GM20431 (cell line): ENCODE results near the gene PRELP.
"Not testable (repeated sequence)": the region's sequence is repeated elsewhere in the genome, so short reads cannot be mapped to it uniquely, and the experiment has no call there.

ENCODE experiments used
- in situ Hi-C: fragments of 300-500 bp; cut with MseI, MboI; formaldehyde crosslinking; loops from one replicate; pipeline ENCODE4 v1.15.0; 2020; ENCODE audit warnings: low sequenced_read_pairs; ENCODE audit not compliant: unreplicated experiment

PRELP gene

DNA sequence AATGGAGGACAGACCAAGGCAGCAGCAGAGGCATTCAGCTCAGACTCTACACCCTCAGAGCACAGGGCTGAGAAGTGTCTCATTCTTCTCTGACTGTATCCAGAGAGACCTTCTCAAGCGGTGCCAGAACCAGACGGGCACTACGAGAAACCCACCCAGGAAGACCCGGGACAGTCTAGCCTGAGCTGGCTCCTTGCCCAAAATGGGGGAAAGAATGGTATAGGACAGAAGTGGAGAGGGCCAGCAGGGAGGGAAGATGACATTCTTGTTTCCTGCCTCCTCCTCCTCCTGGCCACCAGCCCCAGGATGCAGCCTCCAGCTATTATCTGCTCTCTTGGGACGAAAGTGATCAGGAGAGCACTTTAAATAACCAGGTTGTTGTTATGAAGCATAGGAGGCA lies 22.6 kb upstream of the PRELP start:
- in situ Hi-C loops: no loop called here

DNA sequence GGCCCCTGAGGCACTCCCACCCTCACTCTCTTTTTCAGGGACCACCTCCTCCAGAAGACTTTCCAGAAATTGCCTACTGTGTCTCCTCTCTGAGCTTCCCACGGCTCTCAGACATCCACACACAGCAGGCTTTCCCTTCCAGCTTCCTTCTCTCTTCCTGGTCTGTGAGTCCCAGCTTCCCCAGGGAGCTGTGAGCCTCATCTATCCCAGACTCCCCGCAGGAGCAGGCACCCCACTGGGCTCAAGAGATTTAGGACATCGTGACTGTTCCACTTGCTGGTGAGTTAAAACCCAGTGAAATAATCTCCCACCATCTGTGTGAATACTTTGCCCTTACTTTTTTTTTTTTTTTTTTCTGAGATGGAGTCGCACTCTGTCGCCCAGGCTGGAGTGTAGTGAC lies 22.0 kb upstream of the PRELP start:
- in situ Hi-C loops: no loop called here

DNA sequence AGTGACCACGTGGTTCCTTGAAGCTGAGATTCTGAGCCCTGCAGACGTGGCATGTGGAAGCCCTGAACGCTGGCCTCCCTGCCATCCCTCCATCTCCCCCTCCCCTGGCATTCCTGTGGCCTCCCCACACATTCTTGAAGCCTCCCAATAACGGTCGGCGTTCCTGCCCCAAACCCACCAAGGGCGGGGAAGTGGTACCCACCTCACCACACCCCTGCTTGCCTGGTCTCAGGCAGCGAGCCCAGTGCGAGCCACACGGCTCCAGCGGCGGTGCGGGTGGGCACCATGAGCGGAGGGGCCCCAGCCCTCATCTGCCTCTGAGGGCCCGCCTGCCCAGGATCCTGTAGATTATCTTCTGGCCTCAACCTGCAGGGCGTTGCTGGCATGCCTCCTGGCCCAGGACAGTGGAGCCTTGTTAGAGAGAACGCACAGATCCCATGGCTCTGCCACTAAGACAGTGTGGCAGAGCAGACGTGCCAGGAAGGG lies 20.6 kb upstream of the PRELP start:
- in situ Hi-C loops: no loop called here

DNA sequence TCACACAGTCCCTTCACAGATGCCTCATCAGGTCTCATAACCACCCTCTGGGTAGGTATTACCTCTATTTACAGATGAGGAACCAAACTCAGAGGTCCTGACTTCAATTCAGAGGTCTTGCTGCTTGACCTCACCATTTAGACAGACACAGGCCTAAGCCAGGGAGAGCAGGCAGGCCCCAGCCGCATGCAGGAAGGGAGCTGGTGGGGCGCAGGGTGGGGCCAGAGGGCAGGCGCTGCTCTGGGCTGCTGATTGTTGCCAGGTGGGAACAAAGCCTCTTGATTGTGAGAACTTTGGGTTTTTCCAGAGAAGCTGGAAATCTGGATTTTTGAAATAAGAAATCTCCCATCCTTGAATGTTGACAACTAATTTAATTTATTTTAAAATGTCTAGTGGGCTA lies 19.9 kb upstream of the PRELP start:
- in situ Hi-C loops: no loop called here

DNA sequence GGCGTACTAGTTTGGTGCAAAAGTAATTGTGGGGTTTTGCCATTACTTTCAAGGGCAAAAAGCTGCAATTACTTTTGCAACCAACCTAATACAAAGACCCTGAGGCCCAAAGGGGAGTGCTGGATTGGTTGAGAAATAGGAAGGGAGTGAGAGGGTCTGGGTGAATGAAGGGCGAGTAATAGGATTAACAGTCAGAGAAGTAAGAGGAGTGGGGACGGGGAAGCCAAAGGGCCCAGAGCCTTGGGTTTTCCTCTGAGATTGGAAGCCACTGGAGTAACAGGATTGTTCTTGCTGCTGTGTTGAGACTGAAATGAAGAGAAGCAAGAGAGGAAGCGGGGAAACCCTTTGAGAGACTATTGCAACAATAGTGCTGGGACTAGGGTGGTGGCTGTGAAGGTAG lies 19.0 kb upstream of the PRELP start:
- in situ Hi-C loops: no loop called here

DNA sequence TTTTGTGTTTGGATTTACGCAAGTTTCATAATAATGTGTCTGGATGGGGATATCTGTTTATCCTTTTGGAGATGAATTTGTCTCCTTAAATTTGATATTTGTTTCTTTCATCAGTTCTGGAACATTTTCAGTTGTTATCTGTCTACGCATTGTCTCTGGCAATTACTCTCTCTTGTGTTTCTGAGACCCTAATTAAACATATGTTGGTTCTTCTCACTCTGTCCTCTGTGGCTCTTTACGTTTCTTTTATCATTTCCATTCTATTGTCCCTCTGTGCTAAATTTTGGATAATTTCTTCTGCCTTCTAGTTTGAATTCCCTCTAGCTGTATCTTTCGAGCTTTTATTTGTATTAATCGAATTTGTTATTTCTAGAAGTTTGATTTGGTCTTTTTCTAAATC lies 17.5 kb upstream of the PRELP start:
- in situ Hi-C loops: no loop called here

DNA sequence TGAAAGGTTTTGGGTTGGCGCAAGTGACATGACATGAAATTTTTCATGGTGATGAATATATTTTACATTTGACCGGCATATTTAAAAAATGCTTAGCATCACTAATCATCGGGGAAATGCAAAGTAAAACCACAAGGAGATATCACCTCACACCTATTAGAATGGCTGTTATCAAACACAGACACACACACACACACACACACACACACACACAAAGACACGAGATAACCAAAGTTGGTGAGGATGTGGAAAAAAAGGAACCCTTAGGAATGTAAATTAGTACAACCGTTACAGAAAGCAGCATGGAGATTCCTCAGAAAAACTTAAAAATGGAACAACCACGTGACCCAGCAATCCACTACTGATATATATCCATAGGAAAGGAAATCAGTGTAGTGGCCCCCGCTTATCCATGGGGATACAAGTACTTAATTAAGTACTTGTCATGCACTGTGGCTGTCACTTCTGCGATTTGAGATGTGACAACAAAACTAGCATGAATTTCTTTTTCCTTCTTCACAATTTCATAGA lies 15.9 kb upstream of the PRELP start:
- in situ Hi-C loops: no loop called here

DNA sequence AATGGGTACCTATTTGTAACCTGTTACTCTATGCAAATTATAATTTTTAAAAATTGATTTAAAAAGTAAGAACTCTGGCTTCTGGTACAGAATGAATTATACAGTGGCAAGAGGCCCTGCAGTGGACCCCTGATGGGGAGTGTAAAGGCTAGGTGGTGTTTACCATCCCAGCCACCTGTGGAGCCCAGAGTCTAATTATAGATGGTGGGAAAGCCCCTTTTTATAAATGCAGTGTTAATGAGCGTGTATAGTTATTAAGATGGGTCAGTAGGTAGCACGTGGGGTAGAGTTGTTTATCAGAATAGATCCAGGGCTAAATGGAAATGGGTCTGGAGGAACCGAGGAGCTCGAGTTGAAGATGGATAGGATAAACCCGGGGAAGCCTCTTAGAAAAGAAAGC lies 13.9 kb upstream of the PRELP start:
- in situ Hi-C loops: no loop called here

DNA sequence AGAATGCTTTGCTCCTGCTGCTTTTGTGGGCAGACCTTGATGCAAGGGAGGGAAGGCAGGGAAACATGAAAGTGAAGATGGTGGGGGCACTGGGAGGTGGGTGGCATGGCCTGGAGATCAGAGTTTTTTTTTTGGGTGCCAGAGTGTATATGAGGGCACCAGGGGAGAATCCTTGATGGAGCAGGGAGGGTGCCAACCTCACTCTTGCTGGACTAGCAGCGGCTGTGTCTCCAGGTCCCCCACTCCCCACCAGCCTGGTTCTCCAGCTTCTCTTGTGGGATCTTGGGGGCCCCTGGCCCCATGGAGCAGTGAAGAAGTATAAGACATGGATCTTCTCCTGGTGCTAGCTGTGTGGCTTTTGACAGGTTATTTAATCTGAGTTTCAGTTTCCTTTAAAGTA lies 13.5 kb upstream of the PRELP start:
- in situ Hi-C loops: no loop called here

DNA sequence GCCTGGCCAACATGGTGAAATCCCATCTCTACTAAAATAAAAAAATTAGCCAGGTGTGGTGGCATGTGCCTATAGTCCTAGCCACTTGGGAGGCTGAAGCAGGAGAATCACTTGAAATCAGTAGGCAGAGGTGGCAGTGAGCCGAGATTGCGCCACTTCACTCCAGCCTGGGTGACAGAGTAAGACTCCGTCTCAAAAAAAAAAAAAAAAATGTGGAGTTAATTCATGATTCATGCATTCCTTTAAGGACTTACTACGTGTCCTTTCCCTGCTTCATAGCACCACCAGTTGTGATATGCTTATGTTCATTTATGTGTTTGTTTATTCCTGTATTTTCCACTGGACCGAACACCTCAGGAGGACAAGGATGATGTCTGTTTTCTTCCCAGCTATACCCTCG lies 12.7 kb upstream of the PRELP start:
- in situ Hi-C loops: no loop called here

DNA sequence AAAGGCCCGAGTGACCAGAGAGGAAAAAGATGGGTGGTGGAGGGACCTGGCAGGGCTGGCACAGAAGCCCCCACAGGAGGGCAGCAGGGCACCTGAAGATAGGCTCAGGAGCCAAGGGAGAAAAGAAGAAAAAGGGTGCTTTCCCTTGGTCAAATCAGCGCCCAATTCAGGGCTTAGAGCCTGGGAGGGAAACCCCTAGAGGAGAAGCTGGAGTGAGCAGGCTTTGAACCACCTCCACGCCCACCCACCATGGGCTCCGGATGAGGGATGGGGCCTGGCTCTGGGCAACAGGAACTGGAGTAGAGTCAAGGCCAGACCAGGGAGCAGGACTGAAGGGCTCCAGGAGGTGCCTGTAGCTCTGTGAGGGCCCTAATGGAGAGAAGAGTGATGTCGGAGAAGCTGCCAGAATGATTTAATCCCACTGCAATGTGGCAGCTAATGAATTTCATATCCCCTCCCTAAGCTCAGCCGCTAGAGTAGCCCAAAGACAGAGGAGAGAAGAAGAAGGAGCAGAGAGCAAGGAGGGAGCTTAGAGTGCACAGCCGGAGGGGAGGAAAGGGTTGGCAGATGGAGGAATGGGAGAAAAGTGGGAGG lies 12.0 kb upstream of the PRELP start:
- in situ Hi-C loops: no loop called here

DNA sequence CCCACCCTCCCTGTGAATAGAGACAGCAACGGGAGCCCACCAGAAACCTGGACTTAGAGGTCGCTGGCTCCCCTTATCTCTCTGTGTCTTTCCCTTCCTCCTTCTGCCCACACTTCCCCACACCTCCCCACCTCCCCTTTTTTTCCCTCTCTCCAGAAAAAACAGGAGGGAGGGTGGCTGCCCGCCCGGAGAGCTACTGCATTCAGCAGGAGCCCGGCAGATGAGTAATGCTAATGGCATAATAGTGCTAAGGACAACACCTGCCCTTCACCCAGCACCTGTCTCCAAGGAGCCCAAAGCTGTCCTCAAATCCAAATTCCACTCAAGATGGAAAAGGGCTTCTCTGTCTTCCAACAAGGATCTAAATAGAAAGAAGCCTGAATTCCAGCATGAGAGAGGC lies 11.4 kb upstream of the PRELP start:
- in situ Hi-C loops: no loop called here

DNA sequence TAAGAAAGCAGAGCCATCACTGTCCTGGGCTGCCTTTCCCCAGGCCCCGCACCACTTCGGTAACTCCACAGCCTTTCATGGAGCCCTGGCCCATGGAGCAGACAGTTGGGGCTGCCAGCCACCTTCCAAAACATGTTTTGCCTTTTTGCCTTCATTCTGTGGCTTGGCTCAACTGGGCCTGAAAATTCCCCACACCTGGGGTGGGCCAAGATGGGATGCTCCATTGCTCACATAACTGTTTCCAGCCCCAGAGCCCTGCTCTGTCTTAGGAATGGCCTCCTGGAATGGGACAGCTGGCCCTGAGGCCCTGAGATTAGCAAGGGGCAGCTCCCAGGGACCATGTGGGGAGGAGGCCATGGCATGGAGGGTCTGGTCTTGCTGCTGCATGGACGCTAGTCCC lies 10.9 kb upstream of the PRELP start:
- in situ Hi-C loops: no loop called here

DNA sequence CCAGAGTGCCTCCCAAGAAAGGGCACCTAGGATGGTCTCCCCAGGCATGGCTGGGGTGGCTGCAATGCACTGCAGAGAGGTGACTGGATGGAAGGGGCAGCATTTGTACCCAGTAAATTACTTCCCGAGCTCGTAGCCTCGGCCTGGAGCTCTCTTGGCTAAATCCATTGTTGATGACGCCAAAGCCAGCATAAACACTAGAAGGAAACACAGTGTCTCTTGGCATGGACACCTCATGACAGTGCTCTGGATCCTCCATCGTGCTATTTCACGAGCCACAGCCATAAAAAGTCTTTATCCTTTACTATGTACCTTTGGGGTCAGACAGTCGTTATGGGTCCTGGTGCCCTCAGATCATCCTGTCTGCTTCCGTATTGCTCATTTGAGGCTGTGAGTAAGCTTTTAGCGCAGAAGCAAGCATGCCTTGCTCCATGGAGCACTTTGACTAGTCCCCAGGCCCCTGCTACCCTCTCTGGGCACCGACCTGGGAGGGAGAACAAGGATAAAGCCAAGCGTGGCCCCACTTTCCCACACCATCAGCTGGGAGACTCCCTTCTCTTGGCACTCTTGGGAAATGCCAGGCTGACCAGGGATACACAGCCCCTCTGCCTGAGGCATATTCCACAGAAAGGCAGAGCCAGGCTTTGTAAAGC lies 10.3 kb upstream of the PRELP start:
- in situ Hi-C loops: no loop called here

DNA sequence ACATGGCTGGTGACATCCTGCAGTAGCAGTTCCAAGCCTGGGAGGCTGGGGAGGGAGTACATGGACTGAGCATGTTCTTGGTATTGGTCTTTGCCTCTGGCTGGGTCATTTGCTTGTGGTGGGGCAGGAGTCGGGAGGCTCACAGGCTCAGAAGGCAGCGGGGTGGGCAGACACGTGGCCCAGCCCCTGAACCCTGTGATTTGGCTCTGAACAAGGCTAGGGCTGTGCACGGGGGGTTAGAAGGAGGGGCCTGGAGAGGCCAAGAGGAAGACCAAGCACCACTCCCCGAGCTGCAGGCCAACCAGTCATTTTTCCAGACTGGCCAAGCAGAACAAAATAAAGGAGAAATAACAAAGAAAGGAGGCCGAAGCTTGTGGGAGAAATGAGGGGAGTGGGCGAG lies 9.7 kb upstream of the PRELP start:
- in situ Hi-C loops: no loop called here

DNA sequence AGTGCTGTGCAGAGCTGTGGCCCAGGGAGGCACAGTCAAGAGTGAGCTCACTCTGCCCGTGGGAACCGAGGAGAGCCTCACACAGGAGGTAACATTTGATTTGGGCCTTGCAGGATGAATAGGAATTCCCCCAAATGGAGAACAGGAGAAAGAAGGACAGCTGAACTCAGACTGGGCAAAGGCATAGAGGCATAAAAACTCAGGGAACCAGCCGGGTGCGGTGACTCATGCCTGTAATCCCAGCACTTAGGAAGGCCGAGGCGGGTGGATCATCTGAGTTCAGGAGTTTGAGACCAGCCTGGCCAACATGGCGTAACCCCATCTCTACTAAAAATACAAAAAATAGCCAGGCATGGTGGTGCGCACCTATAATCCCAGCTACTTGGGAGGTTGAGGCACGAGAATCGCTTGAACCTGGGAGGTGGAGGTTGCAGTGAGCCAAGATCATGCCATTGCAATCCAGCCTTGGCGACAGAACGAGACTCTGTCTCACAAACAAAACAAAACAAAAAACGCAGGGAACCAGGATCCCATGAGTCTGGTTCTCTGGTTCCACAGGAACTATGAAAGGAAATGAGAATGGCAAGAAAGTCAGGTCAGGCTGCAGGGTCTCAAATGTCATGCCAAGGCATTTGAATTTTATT lies 8.6 kb upstream of the PRELP start:
- in situ Hi-C loops: not testable (repeated sequence)

DNA sequence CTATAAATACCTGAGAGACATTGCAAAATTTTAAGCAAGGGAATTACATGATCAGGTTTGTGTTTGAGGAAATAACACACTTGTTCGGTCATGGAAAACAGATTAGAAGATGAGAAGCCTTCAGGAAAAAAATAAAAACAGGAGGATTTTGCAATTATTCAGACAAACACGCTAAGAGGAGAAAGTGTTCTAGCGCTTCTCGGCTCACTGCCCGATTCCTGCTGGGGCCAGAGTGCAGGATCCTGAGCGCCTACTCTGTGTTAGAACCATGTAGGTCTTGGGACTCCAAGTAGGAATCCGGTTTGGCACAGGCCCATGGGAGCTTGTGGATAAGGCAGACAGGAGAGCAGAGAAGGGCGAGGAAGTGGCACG lies 8.1 kb upstream of the PRELP start:
- in situ Hi-C loops: no loop called here

DNA sequence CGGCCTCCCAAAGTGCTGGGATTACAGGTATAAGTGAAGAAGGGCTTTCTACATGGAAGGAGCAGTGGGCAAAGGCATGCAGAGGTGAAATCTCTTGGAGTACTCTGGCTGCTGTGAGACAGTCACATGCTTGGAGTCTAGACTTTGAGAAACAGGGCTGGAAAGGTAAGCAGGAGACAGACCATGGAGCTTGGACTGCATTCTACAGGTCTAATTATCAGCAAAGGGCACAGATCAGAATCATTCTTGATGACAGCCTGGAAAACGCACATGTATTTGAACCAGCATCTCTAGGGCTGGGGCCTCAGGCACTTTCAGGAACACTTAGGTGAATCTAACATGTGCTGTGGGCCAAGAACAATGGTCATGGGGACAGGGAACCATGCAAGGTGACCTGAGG lies 7.3 kb upstream of the PRELP start:
- in situ Hi-C loops: no loop called here

DNA sequence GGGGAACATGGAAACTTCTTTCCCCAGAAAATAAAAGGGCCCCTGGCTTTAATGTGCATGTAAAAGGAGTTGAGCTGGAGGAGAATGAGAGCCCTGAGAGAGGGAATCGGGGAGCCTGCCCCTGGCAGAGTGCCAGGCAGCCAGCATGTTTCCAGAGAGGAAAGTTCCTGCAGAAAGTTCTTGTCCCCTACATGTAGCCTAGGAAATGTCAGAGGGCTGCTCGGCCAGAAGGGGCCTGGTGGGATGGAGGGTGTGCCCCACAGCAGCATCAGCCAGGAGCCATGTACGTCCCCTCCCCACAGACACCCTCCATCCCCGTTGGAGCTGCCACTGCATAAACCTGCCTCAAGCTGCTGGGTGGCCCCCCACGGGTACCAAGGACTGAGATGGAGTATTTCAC lies 5.4 kb upstream of the PRELP start:
- in situ Hi-C loops: no loop called here

DNA sequence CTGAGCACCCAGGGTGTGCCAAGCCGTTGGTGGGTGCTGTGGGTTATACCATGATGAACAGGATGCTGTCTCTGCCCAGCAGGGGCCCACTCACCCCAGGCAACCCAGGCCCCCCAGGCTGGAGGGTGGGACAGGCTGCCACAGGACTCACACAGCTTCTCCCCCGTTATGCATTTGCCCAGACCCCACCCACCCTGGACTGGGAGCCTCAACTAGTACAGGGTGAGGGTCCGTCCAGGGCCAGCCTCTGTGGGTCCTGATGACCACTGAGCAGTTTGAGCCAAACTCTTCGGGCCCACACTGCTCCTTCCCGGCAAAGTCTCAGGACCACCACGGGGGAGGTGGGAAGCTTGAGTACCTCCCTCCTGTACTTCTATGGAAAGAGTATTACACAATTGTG lies 3.8 kb upstream of the PRELP start:
- in situ Hi-C loops: no loop called here

DNA sequence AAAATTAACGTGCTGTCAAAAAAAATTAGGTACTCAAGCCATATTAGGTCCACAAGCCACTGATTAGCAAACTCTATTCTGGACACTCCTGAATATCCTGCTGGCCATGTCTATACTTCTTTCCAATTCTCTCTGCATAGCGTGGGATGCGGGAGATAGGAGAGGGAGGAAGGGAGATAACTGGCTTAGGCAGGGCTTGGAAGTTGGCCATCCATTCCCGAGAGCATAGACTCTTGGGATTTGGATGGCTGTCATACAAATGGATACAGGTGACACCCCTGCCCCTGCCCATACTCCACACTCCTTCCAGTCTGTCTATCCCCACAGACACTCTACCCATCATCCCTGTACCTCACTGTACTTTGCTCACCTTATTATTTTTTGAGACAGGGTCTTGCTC lies 2.3 kb upstream of the PRELP start:
- in situ Hi-C loops: no loop called here
